Fibroblast of lung (primary cell): ENCODE results near the gene CASP7. TPM values are rescaled to one million over a fixed set of nuclear protein-coding genes. Genes with fewer than 3 reads are reported as not detected.

Experiments used
- DNase-seq, 2 donors: peaks; one replicate each; pipeline versions ENCODE4 v3.0.0 to v3.0.0-alpha.2; 2010; ENCODE audit warnings: low read depth in 2 of 2
- H2AFZ ChIP-seq: 2 replicates; pipeline ENCODE4 v1.5.1; 2012; ENCODE audit warnings: low read length, control low read depth, inconsistent platforms
- H3K27ac ChIP-seq: 2 replicates; pipeline ENCODE4 v1.5.1; 2011; ENCODE audit warnings: low read length, control low read depth; ENCODE audit not compliant: insufficient read depth
- H3K27me3 ChIP-seq: 2 replicates; pipeline ENCODE4 v1.5.1; 2011; ENCODE audit warnings: mild to moderate bottlenecking, low read length; ENCODE audit not compliant: control insufficient read depth, insufficient read depth
- H3K36me3 ChIP-seq: 2 replicates; pipeline ENCODE4 v1.5.1; 2011; ENCODE audit warnings: low read length; ENCODE audit not compliant: control insufficient read depth, insufficient read depth
- H3K4me1 ChIP-seq: 2 replicates; pipeline ENCODE4 v1.5.1; 2011; ENCODE audit warnings: low read length; ENCODE audit not compliant: control insufficient read depth, insufficient read depth; ENCODE audit errors: extremely low read depth
- H3K4me2 ChIP-seq: 2 replicates; pipeline ENCODE4 v1.5.1; 2011; ENCODE audit warnings: low read length, control low read depth; ENCODE audit not compliant: insufficient read depth; ENCODE audit errors: extremely low read depth
- H3K4me3 ChIP-seq, 4 experiments: fragments of 200-600 bp in 1 of 4; sonication (generic) in 1 of 4; replicated peaks in 1 of 4; 2 replicates each; pipeline ENCODE4 v1.5.1; 2011 to 2016; ENCODE audit warnings: low read length in 4 of 4, low read depth in 3 of 4, mild to moderate bottlenecking in 3 of 4, control low read depth in 2 of 4, inconsistent platforms in 1 of 4, mixed read lengths in 1 of 4; ENCODE audit not compliant: insufficient read depth in 1 of 4; ENCODE audit errors: control extremely low read depth in 1 of 4
- H3K79me2 ChIP-seq: 2 replicates; pipeline ENCODE4 v1.5.1; 2012; ENCODE audit warnings: mild to moderate bottlenecking, low read length, inconsistent platforms; ENCODE audit not compliant: control insufficient read depth, insufficient read depth
- H3K9ac ChIP-seq: 2 replicates; pipeline ENCODE4 v1.5.1; 2011; ENCODE audit warnings: mild to moderate bottlenecking, low read length, control low read depth; ENCODE audit not compliant: insufficient read depth
- H3K9me3 ChIP-seq: 2 replicates; pipeline ENCODE4 v1.5.1; 2012; ENCODE audit warnings: low read depth, low read length; ENCODE audit not compliant: control insufficient read depth, insufficient read depth
- H4K20me1 ChIP-seq: 2 replicates; pipeline ENCODE4 v1.5.1; 2011; ENCODE audit warnings: low read length; ENCODE audit not compliant: control insufficient read depth, insufficient read depth; ENCODE audit errors: extremely low read depth
- EZH2 ChIP-seq: IDR thresholded peaks from 2 replicates; pipeline ENCODE4 v1.5.1; 2012; ENCODE audit warnings: low read length, control low read depth, mild to moderate bottlenecking; ENCODE audit errors: missing control alignments
- polyA plus RNA-seq, 2 donors: library from polyadenylated mRNA; depleted of rRNA in 1 of 2; stranded (reverse) in 1 of 2; unstranded in 1 of 2; fragments of >200 nt; gene quantifications; 2 replicates each; pipeline ENCODE4 v1.2.1, GENCODE V29; 2011 to 2012; ENCODE audit warnings: missing spikeins in 1 of 2
- total RNA-seq: library from RNA; depleted of rRNA; stranded (reverse); fragments of >200 nt; gene quantifications from 2 replicates; pipeline ENCODE4 v1.2.1, GENCODE V29; 2014
- TF ChIP-seq, protein P1 (sequence below), 2 donors: IDR thresholded peaks in 1 of 2; conservative IDR thresholded peaks in 1 of 2; 1 replicate in 1 of 2; 2 replicates in 1 of 2; pipeline ENCODE4 v1.5.1; 2011 to 2012; ENCODE audit warnings: low read length in 2 of 2, control low read depth in 1 of 2, inconsistent platforms in 1 of 2, low read depth in 1 of 2, mild to moderate bottlenecking in 1 of 2

CASP7 gene
- total and polyA plus RNA-seq, 2 donors (not counting 1 experiment from before 2014, with no cell fraction given) = 27.0 to 28.9 TPM

DNA sequence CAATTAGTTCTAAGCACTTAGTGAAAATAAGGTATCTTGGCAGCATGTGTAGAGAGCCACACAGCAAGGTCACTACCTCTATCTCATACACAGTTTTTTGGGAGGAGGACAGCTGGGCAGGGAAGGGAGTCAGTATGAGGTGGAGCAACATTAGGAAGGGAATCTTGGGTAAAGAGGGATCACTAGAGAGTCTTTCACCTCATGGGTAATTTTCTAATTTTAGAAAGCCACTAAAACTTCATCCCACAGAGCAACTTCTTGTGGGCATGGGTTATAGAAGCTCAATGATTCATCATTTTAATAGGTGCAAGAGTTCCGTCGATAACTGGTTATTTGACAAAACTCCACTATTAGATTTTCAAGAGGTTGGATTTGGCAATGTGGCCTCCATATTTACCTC, 18.4 kb upstream of the CASP7 start:
- H3K4me2 ChIP-seq = no peak overlapping the region
- H3K9me3 ChIP-seq = no peaks in the 10 kb centered on the region
- no peak for TF ChIP-seq EZH2
- TF ChIP-seq, protein P1, sequence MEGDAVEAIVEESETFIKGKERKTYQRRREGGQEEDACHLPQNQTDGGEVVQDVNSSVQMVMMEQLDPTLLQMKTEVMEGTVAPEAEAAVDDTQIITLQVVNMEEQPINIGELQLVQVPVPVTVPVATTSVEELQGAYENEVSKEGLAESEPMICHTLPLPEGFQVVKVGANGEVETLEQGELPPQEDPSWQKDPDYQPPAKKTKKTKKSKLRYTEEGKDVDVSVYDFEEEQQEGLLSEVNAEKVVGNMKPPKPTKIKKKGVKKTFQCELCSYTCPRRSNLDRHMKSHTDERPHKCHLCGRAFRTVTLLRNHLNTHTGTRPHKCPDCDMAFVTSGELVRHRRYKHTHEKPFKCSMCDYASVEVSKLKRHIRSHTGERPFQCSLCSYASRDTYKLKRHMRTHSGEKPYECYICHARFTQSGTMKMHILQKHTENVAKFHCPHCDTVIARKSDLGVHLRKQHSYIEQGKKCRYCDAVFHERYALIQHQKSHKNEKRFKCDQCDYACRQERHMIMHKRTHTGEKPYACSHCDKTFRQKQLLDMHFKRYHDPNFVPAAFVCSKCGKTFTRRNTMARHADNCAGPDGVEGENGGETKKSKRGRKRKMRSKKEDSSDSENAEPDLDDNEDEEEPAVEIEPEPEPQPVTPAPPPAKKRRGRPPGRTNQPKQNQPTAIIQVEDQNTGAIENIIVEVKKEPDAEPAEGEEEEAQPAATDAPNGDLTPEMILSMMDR (conservative IDR thresholded peaks at IDR 0.05 in 1 of 2, IDR thresholded peaks at IDR 0.05 in 1 of 2; ENCODE audit: low read depth in 1 of 2, low read length in 2 of 2) = no peak
- DNase-seq = no peak
- no peaks in the 10 kb centered on the region for H3K36me3 ChIP-seq
- no peak overlapping the region for H3K4me3 ChIP-seq
- H2AFZ ChIP-seq = no peak overlapping the region
- no peak overlapping the region for H3K9ac ChIP-seq
- H3K27ac ChIP-seq = no peak overlapping the region
- no peaks in the 10 kb centered on the region for H4K20me1 ChIP-seq
- H3K4me1 ChIP-seq = peaks cover 3% of the 10 kb centered on the region
- no peaks in the 10 kb centered on the region for H3K79me2 ChIP-seq
- no peaks in the 10 kb centered on the region for H3K27me3 ChIP-seq

DNA sequence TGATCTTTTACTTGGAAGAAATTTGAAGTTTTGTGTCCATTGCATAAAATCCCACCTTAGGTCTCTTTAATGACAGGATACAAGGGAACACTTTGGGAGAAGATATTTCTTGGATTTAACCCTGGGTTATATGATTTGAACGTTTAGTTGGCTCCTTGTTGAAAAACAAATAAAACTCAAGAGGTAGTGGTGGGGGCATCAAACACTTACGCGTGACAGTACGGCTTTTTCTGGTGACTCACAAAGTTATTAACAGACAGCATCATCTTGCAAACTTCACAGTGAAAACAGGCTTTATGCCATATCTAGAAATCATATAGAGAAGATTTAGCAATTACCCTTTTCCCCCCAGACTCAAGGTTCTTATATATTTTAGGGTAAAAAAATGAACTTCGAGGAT, 16.6 kb upstream of the CASP7 start:
- Histone ChIP-seq H3K4me2 (no peak overlapping the region), H3K27me3 (no peaks in the 10 kb centered on the region), H2AFZ (no peak overlapping the region), H3K4me1 (peaks cover 6% of the 10 kb centered on the region), H3K9ac (no peak overlapping the region), H3K4me3 (no peak overlapping the region), H3K36me3 (no peaks in the 10 kb centered on the region), H4K20me1 (no peaks in the 10 kb centered on the region), H3K9me3 (no peaks in the 10 kb centered on the region), H3K79me2 (no peaks in the 10 kb centered on the region), H3K27ac (no peak overlapping the region)
- DNase-seq = peak in 1 of 2 donors; percentile 43
- TF ChIP-seq, protein P1 (conservative IDR thresholded peaks at IDR 0.05 in 1 of 2, IDR thresholded peaks at IDR 0.05 in 1 of 2; ENCODE audit: low read depth in 1 of 2, low read length in 2 of 2) = no peak
- no peak for TF ChIP-seq EZH2

DNA sequence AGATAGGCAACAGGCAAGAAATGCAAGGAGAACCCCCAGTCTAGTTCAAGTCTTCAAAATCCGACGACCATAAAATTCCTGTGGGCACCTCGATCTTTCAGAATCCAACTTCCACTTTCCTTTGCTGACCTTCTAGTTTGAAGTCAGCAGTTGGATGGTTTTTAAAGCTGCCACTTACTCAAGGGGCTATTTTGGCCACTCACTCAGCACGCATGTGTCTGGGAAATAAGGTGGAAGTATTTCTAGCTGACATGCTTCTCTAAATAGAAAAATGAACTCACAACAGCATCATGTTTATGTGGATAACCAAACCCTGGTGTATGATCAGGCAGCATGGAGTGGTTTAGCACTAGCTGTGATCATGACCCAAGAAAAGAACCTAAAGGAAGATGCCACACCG, 15.8 kb upstream of the CASP7 start, which contains the start of gene NRAP:
Gene NRAP (minus strand): TSS at position 134 of the 400 bp plus-strand sequence. CDS start 159 bp downstream, outside the sequence.
- H2AFZ ChIP-seq = no peak within 1 kb of the TSS
- H3K27me3 ChIP-seq = no peaks in the 10 kb centered on the region
- H3K4me2 ChIP-seq = no peak within 1 kb of the TSS
- no peaks in the 10 kb centered on the region for H3K79me2 ChIP-seq
- TF ChIP-seq, protein P1 (conservative IDR thresholded peaks at IDR 0.05 in 1 of 2, IDR thresholded peaks at IDR 0.05 in 1 of 2; ENCODE audit: low read depth in 1 of 2, low read length in 2 of 2) = no peak
- TF ChIP-seq EZH2 = no peak
- no peak within 1 kb of the TSS for H3K27ac ChIP-seq
- peaks cover 6% of the 10 kb centered on the region for H3K4me1 ChIP-seq
- no peak within 1 kb of the TSS for H3K9ac ChIP-seq
- H3K36me3 ChIP-seq = no peaks in the 10 kb centered on the region
- no peak for DNase-seq
- no peaks in the 10 kb centered on the region for H3K9me3 ChIP-seq
- H4K20me1 ChIP-seq = no peaks in the 10 kb centered on the region
- no peak within 1 kb of the TSS for H3K4me3 ChIP-seq
